Bronchial epithelial cell (primary cell): ENCODE results near the gene PACS1. TPM values are rescaled to one million over a fixed set of nuclear protein-coding genes. Genes with fewer than 3 reads are reported as not detected.

Source experiments
- DNase-seq: peaks from one replicate; pipeline ENCODE4 v3.0.0-alpha.2; 2010; ENCODE audit warnings: low read depth
- FAIRE-seq: peaks from 2 replicates; lab custom pipeline; 2011; peaks lifted over from hg19 to GRCh38; lab: Jason Lieb, UNC
- H3K27me3 ChIP-seq: 2 replicates; pipeline ENCODE4 v1.5.1; 2011; ENCODE audit warnings: low read length; ENCODE audit not compliant: control insufficient read depth, insufficient read depth
- H3K36me3 ChIP-seq: 2 replicates; pipeline ENCODE4 v1.5.1; 2011; ENCODE audit warnings: low read length; ENCODE audit not compliant: control insufficient read depth, insufficient read depth
- H3K4me3 ChIP-seq: 2 replicates; pipeline ENCODE4 v1.5.1; 2011; ENCODE audit warnings: mild to moderate bottlenecking, low read depth, low read length, control low read depth
- CTCF ChIP-seq: IDR thresholded peaks from 2 replicates; pipeline ENCODE4 v1.5.1; 2011; ENCODE audit warnings: mild to moderate bottlenecking, moderate library complexity, low read length, control low read depth, inconsistent platforms; ENCODE audit not compliant: insufficient read depth, severe bottlenecking
- total RNA-seq: library from RNA; depleted of rRNA; stranded (reverse); fragments of >200 nt; gene quantifications from 2 replicates; pipeline ENCODE4 v1.2.1, GENCODE V29; 2014

PACS1 gene
- total RNA-seq, 1 donor from 2014 or later, result 6.8 TPM

DNA sequence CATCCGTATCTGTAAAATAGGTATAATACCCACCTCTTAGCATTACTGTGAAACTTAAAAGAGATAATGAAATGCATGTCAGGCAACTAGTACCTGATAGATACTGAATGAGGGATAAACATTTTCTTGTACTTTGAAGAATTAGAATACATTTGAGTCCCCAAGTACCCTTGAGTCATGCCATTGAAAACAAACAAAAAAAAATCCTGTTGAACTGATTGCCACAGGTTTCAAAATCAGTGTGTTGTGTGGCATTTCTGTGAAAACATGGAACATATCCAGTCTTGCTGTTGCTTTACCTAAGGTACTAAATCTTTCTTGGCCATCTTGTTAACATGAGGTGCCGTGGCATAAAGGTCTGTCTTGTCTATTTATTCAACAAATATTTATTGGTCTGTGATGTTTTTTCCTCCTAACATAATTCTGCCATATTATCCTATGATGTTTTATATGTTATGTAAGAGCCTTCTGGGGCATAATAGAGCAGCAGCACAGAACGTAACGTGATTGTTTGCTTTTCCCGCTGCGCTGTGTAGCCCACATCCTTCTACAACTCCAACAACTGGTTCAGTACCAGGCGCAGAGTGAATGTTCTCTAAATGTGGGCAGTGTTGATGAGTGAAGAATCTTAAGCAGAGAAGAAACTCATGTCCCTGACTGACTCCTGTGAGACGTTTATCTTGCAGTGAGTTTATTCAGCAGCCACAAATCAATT lies 119.1 kb downstream of the PACS1 start:
- TF ChIP-seq CTCF, result no peak
- no peak for DNase-seq
- Histone ChIP-seq H3K27me3 (no peaks in the 10 kb centered on the region), H3K4me3 (no peak overlapping the region), H3K36me3 (no peaks in the 10 kb centered on the region)
- FAIRE-seq, result no peak

DNA sequence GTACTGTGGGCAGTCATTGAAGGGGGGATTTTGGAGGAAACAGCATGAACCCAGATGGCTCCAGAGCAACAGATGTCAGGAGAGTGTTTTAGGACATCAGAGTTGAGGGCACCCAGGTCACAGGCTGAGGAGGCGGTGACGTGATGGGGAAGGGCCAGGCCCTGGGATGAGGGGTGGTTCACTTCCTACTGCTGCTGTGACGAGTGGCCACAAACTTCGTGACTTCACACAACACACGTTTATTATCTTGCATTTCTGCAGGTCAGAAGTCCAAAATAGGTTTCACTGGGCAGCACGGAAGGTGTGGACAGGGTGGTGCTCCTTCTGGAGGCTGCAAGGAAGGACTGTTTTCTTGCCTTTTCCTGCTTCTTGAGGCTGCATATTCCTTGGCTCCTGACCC lies 120.7 kb downstream of the PACS1 start:
- no peaks in the 10 kb centered on the region for H3K27me3 ChIP-seq
- DNase-seq (no peak), FAIRE-seq (no peak)
- peaks cover 2% of the 10 kb centered on the region for H3K36me3 ChIP-seq
- H3K4me3 ChIP-seq, result no peak overlapping the region
- TF ChIP-seq CTCF, result no peak

DNA sequence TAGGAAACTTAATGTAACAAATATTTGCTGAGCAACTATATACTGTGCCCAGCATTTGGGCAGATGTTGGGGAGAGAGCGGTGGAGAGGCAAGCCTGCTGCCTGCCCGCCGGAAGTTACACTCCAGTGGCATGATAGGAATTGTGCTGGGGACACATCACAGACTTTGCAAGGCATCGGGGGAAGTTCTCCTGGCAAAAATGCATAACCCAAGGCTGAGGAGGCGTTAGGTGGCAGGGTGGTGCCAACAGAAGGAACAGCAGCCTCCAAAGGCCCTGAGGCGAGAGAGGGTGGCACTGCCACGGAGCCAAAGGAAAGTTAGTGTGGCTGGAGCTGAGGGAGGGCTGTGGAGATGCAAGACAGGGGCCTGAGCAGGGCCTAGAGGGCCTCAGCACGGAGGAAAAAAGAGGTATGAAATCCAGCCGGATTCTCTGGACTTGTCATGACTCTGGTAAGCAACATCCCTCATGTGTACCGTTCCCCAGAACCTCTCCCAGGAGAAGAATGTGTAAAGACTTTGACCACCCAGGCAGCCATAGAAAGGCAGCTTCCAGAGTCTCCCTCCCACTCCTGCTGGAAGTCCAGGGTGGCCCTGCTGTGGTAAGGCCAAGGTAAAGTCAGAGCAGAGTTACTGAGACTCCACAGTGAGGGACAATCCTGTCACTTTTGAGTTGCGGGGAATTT lies 122.2 kb downstream of the PACS1 start:
- no peak for TF ChIP-seq CTCF
- no peak for FAIRE-seq
- H3K36me3 ChIP-seq, result peaks cover 2% of the 10 kb centered on the region

GRCh38 chr11:66194391-66194790 lies 124.3 kb downstream of the PACS1 start:
- Histone ChIP-seq H3K27me3 (no peaks in the 10 kb centered on the region), H3K36me3 (peaks cover 2% of the 10 kb centered on the region), H3K4me3 (no peak overlapping the region)
- FAIRE-seq (no peak), DNase-seq (no peak)
- no peak for TF ChIP-seq CTCF

More for the DNA sequence above, 122.2 kb downstream of the PACS1 start:
- no peak for DNase-seq
- H3K4me3 ChIP-seq, result no peak overlapping the region
- H3K27me3 ChIP-seq, result no peaks in the 10 kb centered on the region

GRCh38 chr11:66195867-66196266 lies 125.8 kb downstream of the PACS1 start:
- no peak for DNase-seq
- H3K4me3 ChIP-seq, result no peak overlapping the region
- no peak for TF ChIP-seq CTCF
- H3K36me3 ChIP-seq, result peaks cover 2% of the 10 kb centered on the region
- FAIRE-seq, result no peak
- H3K27me3 ChIP-seq, result no peaks in the 10 kb centered on the region
